CD1c-positive myeloid dendritic cell (primary cell): ENCODE measurements around the gene PDE1C.

Experiments
- DNase-seq: peaks from one replicate; pipeline ENCODE4 v3.0.0-alpha.2; 2016; ENCODE audit errors: extremely low spot score

The PDE1C gene

GRCh38 chr7:31892099-31892829 lies 177.9 kb downstream of the PDE1C start:
- DNase-seq: no peak

- peak; percentile 58 for DNase-seq
Observed at GRCh38 chr7:31890766-31891165, 179.4 kb downstream of the PDE1C start.

- DNase-seq: peak; percentile 91
Observed at GRCh38 chr7:31890198-31890597, 180.0 kb downstream of the PDE1C start.

- DNase-seq: no peak
Observed at GRCh38 chr7:31887006-31887405, 183.2 kb downstream of the PDE1C start.

GRCh38 chr7:31885171-31885570 lies 185.0 kb downstream of the PDE1C start:
- no peak for DNase-seq

- peak; percentile 45 for DNase-seq
Observed at GRCh38 chr7:31883761-31884164, 186.4 kb downstream of the PDE1C start.

GRCh38 chr7:31882187-31882586 lies 188.0 kb downstream of the PDE1C start:
- no peak for DNase-seq

GRCh38 chr7:31878875-31879274 lies 191.3 kb downstream of the PDE1C start:
- DNase-seq: no peak

GRCh38 chr7:31875424-31875823 lies 194.8 kb downstream of the PDE1C start:
- peak; percentile 70 for DNase-seq

GRCh38 chr7:31874631-31875386 lies 195.4 kb downstream of the PDE1C start:
- no peak for DNase-seq

- DNase-seq: no peak
Observed at GRCh38 chr7:31873816-31874597, 196.2 kb downstream of the PDE1C start.

GRCh38 chr7:31872545-31873370 lies 197.4 kb downstream of the PDE1C start:
- no peak for DNase-seq

GRCh38 chr7:31864646-31865045 lies 205.6 kb downstream of the PDE1C start:
- DNase-seq: peak; percentile 3

GRCh38 chr7:31860925-31861324 lies 209.3 kb downstream of the PDE1C start:
- DNase-seq: no peak

- DNase-seq: no peak
Observed at GRCh38 chr7:31858055-31858454, 212.2 kb downstream of the PDE1C start.

- DNase-seq: peak; percentile 76
Observed at GRCh38 chr7:31857172-31857571, 213.0 kb downstream of the PDE1C start.

- DNase-seq: no peak
Observed at GRCh38 chr7:31856337-31856736, 213.9 kb downstream of the PDE1C start.

GRCh38 chr7:31855530-31855929 lies 214.7 kb downstream of the PDE1C start:
- DNase-seq: no peak

- no peak for DNase-seq
Observed at GRCh38 chr7:31853380-31853779, 216.8 kb downstream of the PDE1C start.

GRCh38 chr7:31852462-31852861 lies 217.7 kb downstream of the PDE1C start:
- DNase-seq: no peak

- DNase-seq: no peak
Observed at GRCh38 chr7:31851119-31851518, 219.1 kb downstream of the PDE1C start.

GRCh38 chr7:31850601-31851000 lies 219.6 kb downstream of the PDE1C start:
- no peak for DNase-seq
